IMR-90 (cell line): Measurements from ENCODE around the gene LATS1. TPM values are rescaled to one million over a fixed set of nuclear protein-coding genes. Genes with fewer than 3 reads are reported as not detected.

Experiments
- ATAC-seq: fragments of 200-7000 bp; cut with Tn5 transposase; 2 replicates; pipeline ENCODE4 v1.9.1; 2020; ENCODE audit warnings: low read depth, mild to moderate bottlenecking, moderate library complexity
- BruUV-seq: library from RNA; stranded (reverse); fragments of 400-500 nt; replicated peaks from 2 replicates; lab custom pipeline; 2021; lab: Mats Ljungman, UMichigan
- CTCF ChIA-PET: fragments of 300-600 bp; formaldehyde crosslinking; extraction: SDS; loops from one replicate; lab custom pipeline; 2021; ENCODE audit warnings: antibody characterized with exemption; lab: Yijun Ruan, JAX
- POLR2A ChIA-PET: fragments of 300-600 bp; sonication (Branson Sonifier 250); formaldehyde crosslinking; loops from one replicate; lab custom pipeline; 2022; ENCODE audit warnings: antibody characterized with exemption; ENCODE audit not compliant: unreplicated experiment; lab: Charles Lee
- DNase-seq: peaks from one replicate; pipeline ENCODE4 v3.0.0; 2013
- H2AFZ ChIP-seq: replicated peaks from 2 replicates; pipeline ENCODE3; 2013; ENCODE audit warnings: low read length, mild to moderate bottlenecking; ENCODE audit not compliant: poor library complexity
- H2AK5ac ChIP-seq: 2 replicates; pipeline ENCODE4 v1.6.1; 2013; ENCODE audit warnings: low read depth, low read length, inconsistent platforms
- H2AK9ac ChIP-seq: replicated peaks from 2 replicates; pipeline ENCODE3; 2013; ENCODE audit warnings: mild to moderate bottlenecking, low read depth, low read length, moderate library complexity; ENCODE audit not compliant: poor library complexity
- H2BK120ac ChIP-seq: 2 replicates; pipeline ENCODE4 v1.6.1; 2013; ENCODE audit warnings: low read depth, low read length, inconsistent platforms
- H2BK15ac ChIP-seq: 3 replicates; pipeline ENCODE4 v1.6.1; 2013; ENCODE audit warnings: low read depth, low read length, inconsistent platforms
- H2BK20ac ChIP-seq: 2 replicates; pipeline ENCODE4 v1.6.1; 2013; ENCODE audit warnings: low read depth, mild to moderate bottlenecking, inconsistent platforms, low read length, moderate library complexity
- H2BK5ac ChIP-seq: 2 replicates; pipeline ENCODE4 v1.6.1; 2013; ENCODE audit warnings: mild to moderate bottlenecking, low read depth, low read length, inconsistent platforms; ENCODE audit not compliant: poor library complexity, severe bottlenecking
- H3K14ac ChIP-seq: replicated peaks from 2 replicates; pipeline ENCODE4 v1.6.1; 2013; ENCODE audit warnings: low read depth, low read length, inconsistent platforms
- H3K18ac ChIP-seq: 2 replicates; pipeline ENCODE4 v1.6.1; 2013; ENCODE audit warnings: low read depth, low read length, control low read depth
- H3K23ac ChIP-seq: 2 replicates; pipeline ENCODE4 v1.6.1; 2013; ENCODE audit warnings: low read depth, low read length, inconsistent platforms
- H3K27ac ChIP-seq: 2 replicates; pipeline ENCODE4 v1.5.1; 2013; ENCODE audit warnings: mild to moderate bottlenecking, control low read depth, low read length; ENCODE audit not compliant: insufficient read depth
- H3K27me3 ChIP-seq: 2 replicates; pipeline ENCODE4 v1.6.1; 2013; ENCODE audit warnings: low read length; ENCODE audit not compliant: control insufficient read depth, insufficient read depth
- H3K36me3 ChIP-seq: 2 replicates; pipeline ENCODE4 v1.6.1; 2013; ENCODE audit warnings: low read length, mixed read lengths; ENCODE audit not compliant: control insufficient read depth, insufficient read depth
- H3K4ac ChIP-seq: 2 replicates; pipeline ENCODE4 v1.6.1; 2013; ENCODE audit warnings: low read depth, low read length, inconsistent platforms
- H3K4me1 ChIP-seq: 2 replicates; pipeline ENCODE4 v1.6.1; 2013; ENCODE audit warnings: low read length, mixed read lengths; ENCODE audit not compliant: control insufficient read depth, insufficient read depth
- H3K4me2 ChIP-seq: 2 replicates; pipeline ENCODE4 v1.6.1; 2013; ENCODE audit warnings: low read depth, mild to moderate bottlenecking, control low read depth, low read length, moderate library complexity
- H3K4me3 ChIP-seq: 2 replicates; pipeline ENCODE4 v1.5.1; 2013; ENCODE audit warnings: low read depth, mild to moderate bottlenecking, control low read depth, low read length, moderate library complexity; ENCODE audit not compliant: insufficient read depth
- H3K56ac ChIP-seq: 2 replicates; pipeline ENCODE4 v1.6.1; 2013; ENCODE audit warnings: low read length, inconsistent platforms; ENCODE audit not compliant: insufficient read depth; ENCODE audit errors: extremely low read depth
- H3K79me1 ChIP-seq, 2 experiments: 2 replicates each; pipeline ENCODE4 v1.6.1; 2013; ENCODE audit warnings: low read length in 2 of 2, inconsistent platforms in 1 of 2, low read depth in 1 of 2
- H3K9ac ChIP-seq: 2 replicates; pipeline ENCODE4 v1.6.1; 2013; ENCODE audit warnings: low read depth, low read length, control low read depth
- H3K9me1 ChIP-seq: 2 replicates; pipeline ENCODE4 v1.6.1; 2013; ENCODE audit warnings: low read length, inconsistent platforms; ENCODE audit not compliant: insufficient read depth
- H3K9me3 ChIP-seq: 2 replicates; pipeline ENCODE4 v1.6.1; 2013; ENCODE audit warnings: low read length; ENCODE audit not compliant: control insufficient read depth, insufficient read depth
- H4K20me1 ChIP-seq: 2 replicates; pipeline ENCODE4 v1.6.1; 2013; ENCODE audit warnings: low read length, inconsistent platforms; ENCODE audit not compliant: insufficient read depth
- H4K5ac ChIP-seq: 2 replicates; pipeline ENCODE4 v1.6.1; 2013; ENCODE audit warnings: mild to moderate bottlenecking, low read depth, low read length, control low read depth
- H4K8ac ChIP-seq, 2 experiments: 2 replicates each; pipeline ENCODE4 v1.6.1; 2013; ENCODE audit warnings: low read depth in 2 of 2, low read length in 2 of 2, control low read depth in 1 of 2, inconsistent platforms in 1 of 2
- H4K91ac ChIP-seq: 2 replicates; pipeline ENCODE4 v1.6.1; 2013; ENCODE audit warnings: low read depth, low read length, inconsistent platforms; ENCODE audit not compliant: insufficient read depth
- CHD1 ChIP-seq: IDR thresholded peaks from 2 replicates; pipeline ENCODE4 v1.6.1; 2012; ENCODE audit warnings: low read depth, low read length, improper control_type of control experiment
- ELK1 ChIP-seq: fragments of 150-350 bp; IDR thresholded peaks from 2 replicates; pipeline ENCODE4 v1.6.1; 2016; ENCODE audit warnings: low read depth, mild to moderate bottlenecking, low read length, moderate library complexity, borderline replicate concordance
- FOS ChIP-seq: fragments of 150-350 bp; IDR thresholded peaks from 2 replicates; pipeline ENCODE4 v1.6.1; 2016; ENCODE audit warnings: low read depth, low read length
- MAFK ChIP-seq: IDR thresholded peaks from 2 replicates; pipeline ENCODE4 v1.6.1; 2012; ENCODE audit warnings: low read depth, low read length, improper control_type of control experiment
- MAZ ChIP-seq: IDR thresholded peaks from 2 replicates; pipeline ENCODE4 v1.6.1; 2012; ENCODE audit warnings: low read depth, mild to moderate bottlenecking, low read length, improper control_type of control experiment, moderate library complexity, borderline replicate concordance
- RAD21 ChIP-seq: IDR thresholded peaks from 2 replicates; pipeline ENCODE4 v1.6.1; 2012; ENCODE audit warnings: low read length, improper control_type of control experiment
- RCOR1 ChIP-seq: IDR thresholded peaks from 2 replicates; pipeline ENCODE4 v1.6.1; 2012; ENCODE audit warnings: mild to moderate bottlenecking, low read length, improper control_type of control experiment; ENCODE audit not compliant: insufficient replicate concordance
- RFX5 ChIP-seq: IDR thresholded peaks from 2 replicates; pipeline ENCODE4 v1.8.0; 2012; ENCODE audit warnings: low read depth, mild to moderate bottlenecking, low read length, moderate library complexity
- WGBS, 2 experiments: methylation state at CpG; one replicate each; pipeline versions ENCODE4 v1.1.5 to v1.1.7; 2013; ENCODE audit warnings: missing lambda C conversion rate in 2 of 2; ENCODE audit not compliant: insufficient read length in 1 of 2; ENCODE audit errors: extremely low coverage in 2 of 2; 5-methylcytosine and 5-hydroxymethylcytosine counted together
- dilution Hi-C: fragments of 300-500 bp; cut with HindIII; formaldehyde crosslinking; loops from one replicate; pipeline ENCODE4 v1.14.3; 2018; ENCODE audit warnings: low sequenced_read_pairs; ENCODE audit not compliant: unreplicated experiment
- in situ Hi-C: fragments of 300-500 bp; cut with MboI; formaldehyde crosslinking; loops from 3 replicates; pipeline ENCODE4 v1.14.3; 2019; ENCODE audit warnings: low sequenced_read_pairs, inconsistent platforms, mixed read lengths
- intact Hi-C: fragments of 100-400 bp; cut with micrococcal nuclease; formaldehyde crosslinking; loops from 2 replicates; pipeline ENCODE4 v1.10.0; 2022
- polyA plus RNA-seq, 3 experiments: library from polyadenylated mRNA; depleted of rRNA; stranded (reverse); fragments of >200 nt; gene quantifications; 2 replicates each; pipeline ENCODE4 v1.2.3, GENCODE V29; 2012; ENCODE audit warnings: low replicate concordance in 1 of 3
- total RNA-seq: library from RNA; depleted of rRNA; stranded (reverse); fragments of >200 nt; gene quantifications from 2 replicates; pipeline ENCODE4 v1.2.3, GENCODE V29; 2012

Gene LATS1
- total and polyA plus RNA-seq, 2 of the 4 experiments (the other 2 are of a cell fraction), result 7.9 to 20.1 TPM

DNA sequence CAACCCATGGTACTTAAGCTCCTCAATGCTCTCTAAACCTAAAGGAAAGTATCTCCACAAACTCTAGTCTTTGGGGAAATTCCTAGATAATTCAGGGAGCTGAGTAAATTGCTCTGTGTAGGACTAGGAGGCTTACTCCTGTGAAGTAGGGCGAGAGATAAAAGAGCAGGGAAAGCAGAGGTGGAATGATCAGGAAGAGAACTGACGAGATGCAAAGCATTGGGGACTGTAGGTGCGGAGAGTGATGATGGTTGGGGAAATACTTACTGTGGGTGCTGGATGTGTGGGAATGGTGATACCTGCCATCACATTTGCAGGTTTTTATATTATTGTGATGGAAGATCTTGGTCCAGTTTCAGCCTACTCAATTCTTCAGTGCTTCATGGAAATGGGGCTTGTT is 1.6 kb upstream of the LATS1 start:
- Histone ChIP-seq H3K4me1 (peaks cover 2% of the 10 kb centered on the region; the same call in 1 of the 2 replicates), H3K23ac (no peak overlapping the region), H4K20me1 (peaks cover 6% of the 10 kb centered on the region; the same call in 1 of the 2 replicates), H2BK20ac (no peak overlapping the region), H2BK15ac (no peak overlapping the region), H4K5ac (no peak overlapping the region), H2BK5ac (no peak overlapping the region), H3K18ac (no peak overlapping the region), H3K79me1 (peaks cover 0 to 4% of the 10 kb centered on the region in 2 experiments; a peak in 1 of 4 replicates), H3K9ac (no peak overlapping the region), H4K91ac (no peak overlapping the region), H4K8ac (no peak overlapping the region), H3K14ac (no peak overlapping the region), H2AK9ac (no peak overlapping the region), H2AK5ac (no peak overlapping the region), H3K27ac (no peak overlapping the region), H3K56ac (no peak overlapping the region), H2BK120ac (no peak overlapping the region), H3K36me3 (no peaks in the 10 kb centered on the region), H3K9me1 (no peaks in the 10 kb centered on the region), H3K27me3 (no peaks in the 10 kb centered on the region), H3K4ac (no peak overlapping the region), H3K4me3 (no peak overlapping the region), H3K4me2 (no peak overlapping the region), H3K9me3 (no peaks in the 10 kb centered on the region), H2AFZ (no peak overlapping the region)
- CTCF ChIA-PET, result interaction anchor here (0.5 kb wide), 1 partner anchor 64 kb away, joined by 3 read pairs; no protein-coding TSS in a partner anchor
- ATAC-seq (no peak), DNase-seq (no peak)
- dilution Hi-C loops, result no loop called here
- POLR2A ChIA-PET, result no interaction called here
- TF ChIP-seq FOS (no peak), MAZ (no peak), CHD1 (no peak), RCOR1 (no peak), RFX5 (no peak), ELK1 (no peak), RAD21 (no peak), MAFK (no peak)
- 100% methylated on average over 3 of the region's 3 CpGs; no CpG with 5 or more reads in 1 of the 2 experiments for WGBS, 2 experiments
- no TSS peak for BruUV-seq
- intact Hi-C loops, result no loop called here
- in situ Hi-C loops, result no loop called here
